GM21717 (cell line): ENCODE results near the gene MSI2.

Experiments used
- ATAC-seq: cut with Tn5 transposase; IDR thresholded peaks from one replicate; pipeline ENCODE4 v1.9.1; 2021; ENCODE audit warnings: mild to moderate bottlenecking, moderate library complexity; ENCODE audit not compliant: unreplicated experiment

The MSI2 gene

GRCh38 chr17:57532556-57532955, 276.2 kb downstream of the MSI2 start:
- ATAC-seq, result no peak

- ATAC-seq, result no peak
Measured at GRCh38 chr17:57532966-57533365, 276.6 kb downstream of the MSI2 start.

- no peak for ATAC-seq
Measured at GRCh38 chr17:57533684-57534305, 277.5 kb downstream of the MSI2 start.

- no peak for ATAC-seq
Measured at GRCh38 chr17:57534863-57535248, 278.5 kb downstream of the MSI2 start.

- ATAC-seq, result no peak
Measured at GRCh38 chr17:57535249-57535966, 279.1 kb downstream of the MSI2 start.

- no peak for ATAC-seq
Measured at GRCh38 chr17:57536289-57536688, 280.0 kb downstream of the MSI2 start.

- ATAC-seq, result no peak
Measured at GRCh38 chr17:57536789-57537523, 280.6 kb downstream of the MSI2 start.

- no peak for ATAC-seq
Measured at GRCh38 chr17:57537524-57538410, 281.4 kb downstream of the MSI2 start.

GRCh38 chr17:57538736-57539456, 282.6 kb downstream of the MSI2 start:
- no peak for ATAC-seq

- ATAC-seq, result no peak
Measured at GRCh38 chr17:57539529-57540301, 283.4 kb downstream of the MSI2 start.

GRCh38 chr17:57540596-57540995, 284.3 kb downstream of the MSI2 start:
- no peak for ATAC-seq

- ATAC-seq, result no peak
Measured at GRCh38 chr17:57541049-57541448, 284.7 kb downstream of the MSI2 start.

- no peak for ATAC-seq
Measured at GRCh38 chr17:57541472-57542394, 285.4 kb downstream of the MSI2 start.

- no peak for ATAC-seq
Measured at GRCh38 chr17:57542510-57542909, 286.2 kb downstream of the MSI2 start.

GRCh38 chr17:57543230-57543629, 286.9 kb downstream of the MSI2 start:
- no peak for ATAC-seq

GRCh38 chr17:57544401-57544800, 288.1 kb downstream of the MSI2 start:
- no peak for ATAC-seq

GRCh38 chr17:57544834-57545463, 288.6 kb downstream of the MSI2 start:
- ATAC-seq, result no peak

- ATAC-seq, result no peak
Measured at GRCh38 chr17:57545731-57546342, 289.5 kb downstream of the MSI2 start.
